ENCODE data around the gene AGA. TPM values are rescaled to one million over a fixed set of nuclear protein-coding genes. Genes with fewer than 3 reads are reported as not detected.

The AGA gene
- total RNA-seq, 1 experiment from 2014 or later: 23.7 TPM

DNA sequence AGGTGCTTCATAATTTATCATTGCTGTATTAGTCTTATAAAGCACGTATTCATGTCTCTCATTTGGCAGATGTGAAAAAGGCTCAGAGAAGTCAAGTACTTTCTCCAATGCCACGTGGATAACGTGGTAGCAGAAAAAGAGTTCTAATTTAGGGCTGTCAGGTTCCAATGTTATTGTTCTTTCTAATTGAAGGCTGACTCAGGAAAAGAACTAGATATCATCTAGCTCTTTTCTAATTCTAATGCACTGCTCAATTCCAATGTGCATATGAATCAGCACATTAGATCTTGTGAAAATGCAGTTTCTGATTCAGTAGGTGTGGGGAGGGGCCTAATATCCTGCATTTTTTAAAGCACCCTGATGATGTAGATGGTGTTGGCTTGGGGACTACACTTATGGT lies 22.8 kb downstream of the AGA start:
- H3K4me3 ChIP-seq (ENCODE audit: insufficient read depth, low read depth, low read length): no peak overlapping the region
- no peak for DNase-seq
- no peaks in the 10 kb centered on the region for H3K27me3 ChIP-seq (ENCODE audit: control insufficient read depth, insufficient read depth, low read length)
- no peaks in the 10 kb centered on the region for H3K36me3 ChIP-seq (replicated peaks; ENCODE audit: control insufficient read depth, insufficient read depth, low read length)

- Histone ChIP-seq H3K27me3 (ENCODE audit: control insufficient read depth, insufficient read depth, low read length) (no peaks in the 10 kb centered on the region), H3K4me3 (ENCODE audit: insufficient read depth, low read depth, low read length) (no peak overlapping the region), H3K36me3 (replicated peaks; ENCODE audit: control insufficient read depth, insufficient read depth, low read length) (no peaks in the 10 kb centered on the region)
- no peak for DNase-seq
Observed at GRCh38 chr4:177413656-177414055, 28.6 kb downstream of the AGA start.

DNA sequence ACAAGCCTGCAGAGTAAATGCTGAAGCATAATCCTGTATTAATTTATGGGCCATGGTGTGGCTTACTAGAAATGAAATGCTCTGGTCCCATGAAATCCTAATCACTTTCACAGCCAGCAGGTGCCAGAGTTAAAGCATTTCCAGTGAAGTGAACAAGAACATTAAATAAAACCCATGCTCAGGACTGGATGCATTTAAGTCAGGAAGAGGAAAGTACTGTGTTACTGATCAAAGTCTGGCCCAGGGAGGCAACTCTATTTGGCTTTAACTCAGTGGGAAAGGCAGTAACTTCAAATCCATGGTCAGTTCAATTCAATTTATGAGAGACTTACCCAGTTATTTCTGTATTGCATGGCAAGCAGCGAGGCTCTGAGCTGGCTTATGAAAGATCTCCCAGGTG lies 29.2 kb downstream of the AGA start:
- H3K4me3 ChIP-seq (ENCODE audit: insufficient read depth, low read depth, low read length): no peak overlapping the region
- no peaks in the 10 kb centered on the region for H3K36me3 ChIP-seq (replicated peaks; ENCODE audit: control insufficient read depth, insufficient read depth, low read length)
- H3K27me3 ChIP-seq (ENCODE audit: control insufficient read depth, insufficient read depth, low read length): no peaks in the 10 kb centered on the region
- DNase-seq: no peak

- Histone ChIP-seq H3K4me3 (ENCODE audit: insufficient read depth, low read depth, low read length) (no peak overlapping the region), H3K27me3 (ENCODE audit: control insufficient read depth, insufficient read depth, low read length) (no peaks in the 10 kb centered on the region), H3K36me3 (replicated peaks; ENCODE audit: control insufficient read depth, insufficient read depth, low read length) (no peaks in the 10 kb centered on the region)
- no peak for DNase-seq
Observed at GRCh38 chr4:177411996-177412395, 30.2 kb downstream of the AGA start.

DNA sequence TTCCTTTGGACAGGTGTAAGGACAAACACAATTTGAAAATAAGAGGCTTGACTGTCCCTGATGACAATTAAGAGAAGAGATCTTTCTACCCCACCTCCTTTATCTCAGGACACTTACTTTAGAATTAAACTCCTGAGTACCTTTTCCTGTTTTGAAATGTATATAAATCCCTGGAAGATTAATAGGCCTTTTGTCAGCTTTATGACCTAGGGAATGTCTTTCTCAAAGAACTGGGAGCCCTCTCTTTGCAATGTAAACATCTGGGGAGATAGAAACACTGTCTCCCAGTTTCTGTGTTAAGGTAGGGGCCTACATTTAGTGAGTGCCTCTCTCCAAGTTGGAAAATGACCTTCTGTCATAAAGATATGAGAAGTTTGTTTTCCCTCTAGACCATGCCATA lies 31.7 kb downstream of the AGA start:
- no peaks in the 10 kb centered on the region for H3K27me3 ChIP-seq (ENCODE audit: control insufficient read depth, insufficient read depth, low read length)
- H3K36me3 ChIP-seq (replicated peaks; ENCODE audit: control insufficient read depth, insufficient read depth, low read length): no peaks in the 10 kb centered on the region
- H3K4me3 ChIP-seq (ENCODE audit: insufficient read depth, low read depth, low read length): no peak overlapping the region
- no peak for DNase-seq

DNA sequence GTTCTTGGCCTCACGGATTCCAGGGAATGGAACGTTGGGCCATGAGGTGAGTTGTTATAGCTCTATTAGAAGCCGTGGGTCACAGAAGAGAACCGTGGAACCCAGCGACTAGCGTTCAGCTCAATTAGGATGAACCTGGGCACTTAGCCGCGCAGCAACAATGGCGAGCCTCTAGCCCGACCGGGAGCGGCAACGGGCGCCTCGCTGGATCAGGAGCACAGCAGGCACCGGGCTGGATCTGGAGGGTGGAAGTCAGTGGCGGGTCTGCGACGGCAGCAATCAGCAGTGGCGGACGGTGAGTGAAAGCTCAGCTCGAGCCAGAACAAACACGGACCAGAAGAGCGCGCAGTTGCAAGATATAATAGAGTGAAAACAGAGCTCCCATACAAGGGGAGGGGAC lies 34.2 kb downstream of the AGA start:
- no peak overlapping the region for H3K4me3 ChIP-seq (ENCODE audit: insufficient read depth, low read depth, low read length)
- H3K36me3 ChIP-seq (replicated peaks; ENCODE audit: control insufficient read depth, insufficient read depth, low read length): no peaks in the 10 kb centered on the region
- H3K27me3 ChIP-seq (ENCODE audit: control insufficient read depth, insufficient read depth, low read length): no peaks in the 10 kb centered on the region
- DNase-seq: no peak

DNA sequence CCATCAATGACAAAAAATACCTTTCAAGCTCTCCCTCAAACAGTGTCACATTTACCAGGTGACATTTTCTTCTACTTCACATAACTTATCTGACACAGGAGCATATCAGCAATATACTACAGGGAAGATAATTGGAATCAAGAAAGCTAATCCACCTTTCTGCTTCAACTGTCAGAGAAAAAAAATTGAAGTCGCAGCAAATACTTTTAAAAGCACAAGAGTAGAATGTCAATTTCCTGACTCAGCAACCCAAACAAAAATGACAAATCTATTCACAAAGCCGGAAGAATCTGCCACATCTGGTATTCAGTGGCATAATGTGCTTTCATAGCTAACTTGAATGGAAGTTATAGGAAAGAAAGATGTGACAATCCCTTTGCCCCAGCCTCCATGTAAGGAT lies 36.7 kb downstream of the AGA start:
- DNase-seq: no peak
- Histone ChIP-seq H3K27me3 (ENCODE audit: control insufficient read depth, insufficient read depth, low read length) (no peaks in the 10 kb centered on the region), H3K4me3 (ENCODE audit: insufficient read depth, low read depth, low read length) (no peak overlapping the region), H3K36me3 (replicated peaks; ENCODE audit: control insufficient read depth, insufficient read depth, low read length) (no peaks in the 10 kb centered on the region)

GRCh38 chr4:177404986-177405385 lies 37.3 kb downstream of the AGA start:
- no peak for DNase-seq
- H3K36me3 ChIP-seq (replicated peaks; ENCODE audit: control insufficient read depth, insufficient read depth, low read length): no peaks in the 10 kb centered on the region
- H3K27me3 ChIP-seq (ENCODE audit: control insufficient read depth, insufficient read depth, low read length): no peaks in the 10 kb centered on the region
- H3K4me3 ChIP-seq (ENCODE audit: insufficient read depth, low read depth, low read length): no peak overlapping the region

DNA sequence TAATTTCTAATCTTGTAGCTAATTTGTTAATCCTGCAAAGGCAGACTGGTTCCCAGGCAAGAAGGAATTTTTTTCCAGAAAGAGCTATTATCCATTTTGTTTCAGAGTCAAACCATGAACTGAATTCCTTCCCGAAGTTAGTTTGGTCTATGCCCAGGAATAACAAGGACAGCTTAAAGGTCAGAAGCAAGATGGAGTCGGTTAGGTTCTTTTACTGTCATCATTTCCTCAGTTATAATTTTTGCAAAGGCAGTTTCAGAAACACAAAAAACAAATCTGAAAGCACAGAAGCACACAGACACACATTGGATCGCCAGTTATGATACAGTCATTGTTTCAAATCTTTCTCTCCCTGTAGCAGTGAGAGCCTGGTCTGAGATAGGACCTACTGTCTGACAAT lies 37.9 kb downstream of the AGA start:
- H3K27me3 ChIP-seq (ENCODE audit: control insufficient read depth, insufficient read depth, low read length): no peaks in the 10 kb centered on the region
- no peak for DNase-seq
- no peak overlapping the region for H3K4me3 ChIP-seq (ENCODE audit: insufficient read depth, low read depth, low read length)
- no peaks in the 10 kb centered on the region for H3K36me3 ChIP-seq (replicated peaks; ENCODE audit: control insufficient read depth, insufficient read depth, low read length)

DNA sequence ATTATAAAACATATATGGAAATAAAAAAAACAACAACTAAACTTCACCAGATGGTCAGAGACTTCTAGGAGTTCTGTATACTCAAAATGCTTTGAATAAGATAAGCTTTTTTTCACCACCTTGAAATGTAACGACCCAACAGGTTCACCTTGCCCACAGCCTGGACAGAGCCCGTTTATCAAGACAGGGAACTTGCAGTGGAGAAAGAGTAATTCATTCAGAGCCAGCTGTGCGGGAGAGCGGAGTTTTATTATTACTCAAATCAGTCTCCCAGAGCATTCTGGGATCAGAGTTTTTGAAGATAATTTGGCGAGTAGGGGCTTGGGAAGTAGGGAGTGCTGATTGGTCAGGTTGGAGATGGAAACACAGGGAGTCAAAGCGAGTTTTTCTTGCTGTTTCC lies 38.5 kb downstream of the AGA start:
- Histone ChIP-seq H3K36me3 (replicated peaks; ENCODE audit: control insufficient read depth, insufficient read depth, low read length) (no peaks in the 10 kb centered on the region), H3K27me3 (ENCODE audit: control insufficient read depth, insufficient read depth, low read length) (no peaks in the 10 kb centered on the region), H3K4me3 (ENCODE audit: insufficient read depth, low read depth, low read length) (no peak overlapping the region)
- DNase-seq: no peak

DNA sequence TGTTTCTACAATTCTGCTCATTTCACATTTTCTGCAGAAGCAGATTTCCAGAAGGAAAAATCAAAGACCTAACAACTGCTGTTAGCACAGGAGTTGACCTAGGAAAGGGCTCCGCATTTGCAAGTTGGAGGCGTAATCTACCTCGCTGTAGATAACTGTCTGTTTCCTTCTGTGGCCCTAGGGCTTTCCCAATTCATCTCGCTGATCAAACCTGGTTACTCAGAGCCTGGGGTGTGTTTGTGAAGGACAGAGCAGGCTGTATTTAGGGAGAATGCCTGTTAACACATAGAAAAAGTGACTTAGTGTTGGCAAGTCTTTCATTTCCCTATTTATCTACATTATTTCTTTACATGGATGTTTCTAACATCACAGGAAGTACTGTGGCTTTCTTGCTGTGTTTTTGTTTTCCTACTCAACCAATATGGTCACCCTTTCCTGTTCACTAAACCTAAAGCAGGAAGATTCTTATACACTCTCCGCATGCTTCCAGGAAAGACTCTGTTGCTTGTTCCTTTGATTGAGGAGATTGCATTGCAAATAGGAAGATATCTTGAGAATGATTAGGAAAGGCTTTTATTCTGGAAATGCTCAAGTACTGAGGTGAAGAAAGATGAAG lies 40.5 kb downstream of the AGA start:
- no peaks in the 10 kb centered on the region for H3K36me3 ChIP-seq (replicated peaks; ENCODE audit: control insufficient read depth, insufficient read depth, low read length)
- no peak for DNase-seq
- H3K4me3 ChIP-seq (ENCODE audit: insufficient read depth, low read depth, low read length): no peak overlapping the region
- no peaks in the 10 kb centered on the region for H3K27me3 ChIP-seq (ENCODE audit: control insufficient read depth, insufficient read depth, low read length)

- no peaks in the 10 kb centered on the region for H3K36me3 ChIP-seq (replicated peaks; ENCODE audit: control insufficient read depth, insufficient read depth, low read length)
- H3K4me3 ChIP-seq (ENCODE audit: insufficient read depth, low read depth, low read length): no peak overlapping the region
- DNase-seq: no peak
- H3K27me3 ChIP-seq (ENCODE audit: control insufficient read depth, insufficient read depth, low read length): no peaks in the 10 kb centered on the region
Observed at GRCh38 chr4:177400030-177400429, 42.2 kb downstream of the AGA start.

- no peak for DNase-seq
- Histone ChIP-seq H3K36me3 (replicated peaks; ENCODE audit: control insufficient read depth, insufficient read depth, low read length) (no peaks in the 10 kb centered on the region), H3K27me3 (ENCODE audit: control insufficient read depth, insufficient read depth, low read length) (no peaks in the 10 kb centered on the region)
Observed at GRCh38 chr4:177396352-177396751, 45.9 kb downstream of the AGA start.

DNA sequence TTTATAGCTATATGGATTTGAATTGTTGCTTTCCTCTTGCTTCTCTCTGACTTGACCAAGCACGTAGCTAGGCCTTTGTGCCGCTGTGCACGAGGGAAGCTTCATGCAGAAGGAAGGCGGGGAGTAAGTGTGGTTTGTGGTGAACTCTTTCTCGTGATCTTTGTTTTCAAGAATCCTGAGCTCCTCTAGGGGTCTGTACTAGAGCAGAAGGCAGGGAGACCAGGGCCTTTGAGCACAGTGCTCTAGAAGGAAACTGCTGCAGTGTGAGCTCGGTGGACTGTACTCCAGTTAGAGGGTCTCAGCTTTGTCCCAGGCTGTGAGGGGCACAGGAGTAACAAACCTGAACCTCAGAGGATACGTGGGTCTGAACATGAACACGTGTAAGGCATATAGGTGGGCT lies 49.0 kb downstream of the AGA start:
- H3K27me3 ChIP-seq (ENCODE audit: control insufficient read depth, insufficient read depth, low read length): no peaks in the 10 kb centered on the region
- H3K4me3 ChIP-seq (ENCODE audit: insufficient read depth, low read depth, low read length): no peak overlapping the region
- H3K36me3 ChIP-seq (replicated peaks; ENCODE audit: control insufficient read depth, insufficient read depth, low read length): no peaks in the 10 kb centered on the region
- no peak for DNase-seq

More at GRCh38 chr4:177396352-177396751, 45.9 kb downstream of the AGA start:
- no peak overlapping the region for H3K4me3 ChIP-seq (ENCODE audit: insufficient read depth, low read depth, low read length)

DNA sequence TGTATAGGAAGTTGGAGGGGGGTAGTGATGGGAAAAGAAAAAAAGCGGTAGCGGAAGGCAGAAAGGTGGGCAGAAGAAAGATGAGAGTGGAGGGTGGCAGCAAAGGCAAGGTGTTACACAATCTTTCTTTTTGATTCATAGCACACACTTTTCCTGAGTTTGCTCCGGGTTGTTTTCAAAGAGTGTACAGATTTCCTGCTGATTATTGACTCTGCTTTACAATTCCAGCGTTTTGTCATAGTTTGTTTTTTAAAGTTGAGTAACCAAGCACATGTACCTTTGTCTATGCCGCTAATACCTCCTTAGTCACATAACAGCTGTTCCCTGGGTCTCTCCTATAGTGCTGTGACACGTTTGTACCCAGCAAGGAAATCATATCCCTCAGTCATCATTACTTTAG lies 50.3 kb downstream of the AGA start:
- no peak overlapping the region for H3K4me3 ChIP-seq (ENCODE audit: insufficient read depth, low read depth, low read length)
- DNase-seq: no peak
- no peaks in the 10 kb centered on the region for H3K36me3 ChIP-seq (replicated peaks; ENCODE audit: control insufficient read depth, insufficient read depth, low read length)
- no peaks in the 10 kb centered on the region for H3K27me3 ChIP-seq (ENCODE audit: control insufficient read depth, insufficient read depth, low read length)

GRCh38 chr4:177391287-177391686 lies 51.0 kb downstream of the AGA start:
- Histone ChIP-seq H3K36me3 (replicated peaks; ENCODE audit: control insufficient read depth, insufficient read depth, low read length) (no peaks in the 10 kb centered on the region), H3K27me3 (ENCODE audit: control insufficient read depth, insufficient read depth, low read length) (no peaks in the 10 kb centered on the region), H3K4me3 (ENCODE audit: insufficient read depth, low read depth, low read length) (no peak overlapping the region)
- DNase-seq: no peak
